Measurements from ENCODE around the gene UBAP1L.

DNA sequence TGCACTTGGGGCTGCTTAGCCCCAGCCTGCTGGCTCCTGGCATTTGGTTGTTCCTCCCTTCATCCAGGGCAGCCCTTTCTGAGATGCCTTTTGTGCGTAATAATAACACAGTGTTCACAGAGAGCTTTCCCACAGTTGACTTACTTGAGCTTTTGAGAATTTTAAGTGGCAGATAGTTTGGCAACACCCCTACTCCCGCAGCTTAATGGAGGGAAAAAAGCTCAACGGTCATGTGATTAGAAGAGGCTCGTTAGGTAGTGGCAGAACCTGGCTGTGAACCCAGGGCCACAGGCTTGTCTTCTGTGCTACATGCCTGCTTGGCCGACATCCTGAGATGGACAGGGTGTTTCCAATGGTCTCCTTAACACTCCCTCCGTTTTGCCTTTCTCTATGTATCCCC lies 33.7 kb downstream of the UBAP1L start:
- TF ChIP-seq ZBTB7A (IDR thresholded peaks at IDR 0.05; ENCODE audit: low read depth): no peak
- no peak for TF ChIP-seq FOXM1 (IDR thresholded peaks at IDR 0.05; ENCODE audit: borderline replicate concordance, low read depth)
- no peak for TF ChIP-seq TAF1 (IDR thresholded peaks at IDR 0.05; ENCODE audit: low read depth)
- no peak for TF ChIP-seq EGR1 (IDR thresholded peaks at IDR 0.05)
- no peak for TF ChIP-seq MAX (IDR thresholded peaks at IDR 0.05)
- TF ChIP-seq, protein P1, sequence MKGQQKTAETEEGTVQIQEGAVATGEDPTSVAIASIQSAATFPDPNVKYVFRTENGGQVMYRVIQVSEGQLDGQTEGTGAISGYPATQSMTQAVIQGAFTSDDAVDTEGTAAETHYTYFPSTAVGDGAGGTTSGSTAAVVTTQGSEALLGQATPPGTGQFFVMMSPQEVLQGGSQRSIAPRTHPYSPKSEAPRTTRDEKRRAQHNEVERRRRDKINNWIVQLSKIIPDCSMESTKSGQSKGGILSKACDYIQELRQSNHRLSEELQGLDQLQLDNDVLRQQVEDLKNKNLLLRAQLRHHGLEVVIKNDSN (IDR thresholded peaks at IDR 0.05): 0 out of 2 replicates have a peak, but pooled peaks have one; percentile 31
- no peak for TF ChIP-seq REST (IDR thresholded peaks at IDR 0.05; ENCODE audit: low read depth)
- no peak for TF ChIP-seq TEAD4 (IDR thresholded peaks at IDR 0.05)
- no peak for TF ChIP-seq YY1 (IDR thresholded peaks at IDR 0.05; ENCODE audit: low read depth)
- TF ChIP-seq RAD21 (IDR thresholded peaks at IDR 0.05; ENCODE audit: low read depth): no peak
- TF ChIP-seq TCF12 (IDR thresholded peaks at IDR 0.05; ENCODE audit: low read depth): no peak
- TF ChIP-seq NFIC (IDR thresholded peaks at IDR 0.05): no peak
- TF ChIP-seq CEBPB (IDR thresholded peaks at IDR 0.05): no peak
